ENCODE results near the gene TAOK2. TPM values are rescaled to one million over a fixed set of nuclear protein-coding genes. Genes with fewer than 3 reads are reported as not detected.
"Not testable (repeated sequence)": the region's sequence is repeated elsewhere in the genome, so short reads cannot be mapped to it uniquely, and the experiment has no call there.

The TAOK2 gene
- total RNA-seq, 1 donor from 2014 or later = 36.5 TPM

- no peaks in the 10 kb centered on the region for H3K27me3 Mint-ChIP-seq (ENCODE audit: low read depth)
- no peaks in the 10 kb centered on the region for H3K4me1 Mint-ChIP-seq (ENCODE audit: low read depth)
- no peaks in the 10 kb centered on the region for H3K36me3 Mint-ChIP-seq (ENCODE audit: low read depth)
- intact Hi-C loops (cut with micrococcal nuclease) = no loop called here
- peaks cover 4% of the 10 kb centered on the region for H3K9me3 Mint-ChIP-seq
- DNase-seq (ENCODE audit: low spot score) = no peak
- H3K27ac Mint-ChIP-seq = no peak overlapping the region
- H3K4me3 Mint-ChIP-seq (ENCODE audit: low read depth) = no peak overlapping the region
Measured at GRCh38 chr16:29951625-29952365, 21.9 kb upstream of the TAOK2 start.

DNA sequence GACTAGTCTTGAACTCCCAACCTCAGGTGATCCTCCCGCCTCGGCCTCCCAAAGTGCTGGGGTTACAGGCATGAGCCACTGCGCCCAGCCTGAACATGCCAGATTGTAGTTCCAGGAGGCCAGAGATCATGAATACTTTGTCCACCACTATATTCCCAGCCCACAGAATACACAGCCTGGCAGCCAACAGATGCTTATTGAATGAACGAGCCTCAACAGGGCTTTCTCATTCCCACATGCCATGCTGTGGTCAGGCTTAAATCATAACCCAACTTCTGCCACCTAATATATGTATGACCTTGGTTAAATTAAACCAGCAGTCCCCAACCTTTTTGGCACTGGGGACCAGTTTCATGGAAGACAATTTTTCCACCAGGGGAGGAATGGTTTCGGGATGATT, 14.9 kb upstream of the TAOK2 start:
- Mint-ChIP-seq H3K4me1 (ENCODE audit: low read depth) (peaks cover 17% of the 10 kb centered on the region), H3K4me3 (ENCODE audit: low read depth) (no peak overlapping the region), H3K9me3 (no peaks in the 10 kb centered on the region), H3K36me3 (ENCODE audit: low read depth) (peaks cover 2% of the 10 kb centered on the region), H3K27me3 (ENCODE audit: low read depth) (no peaks in the 10 kb centered on the region), H3K27ac (no peak overlapping the region)
- intact Hi-C loops (cut with micrococcal nuclease) = no loop called here
- DNase-seq (ENCODE audit: low spot score) = no peak

GRCh38 chr16:29959293-29959692, 14.4 kb upstream of the TAOK2 start:
- Mint-ChIP-seq H3K36me3 (ENCODE audit: low read depth) (peaks cover 2% of the 10 kb centered on the region), H3K9me3 (no peaks in the 10 kb centered on the region)
- intact Hi-C loops (cut with micrococcal nuclease) = no loop called here

DNA sequence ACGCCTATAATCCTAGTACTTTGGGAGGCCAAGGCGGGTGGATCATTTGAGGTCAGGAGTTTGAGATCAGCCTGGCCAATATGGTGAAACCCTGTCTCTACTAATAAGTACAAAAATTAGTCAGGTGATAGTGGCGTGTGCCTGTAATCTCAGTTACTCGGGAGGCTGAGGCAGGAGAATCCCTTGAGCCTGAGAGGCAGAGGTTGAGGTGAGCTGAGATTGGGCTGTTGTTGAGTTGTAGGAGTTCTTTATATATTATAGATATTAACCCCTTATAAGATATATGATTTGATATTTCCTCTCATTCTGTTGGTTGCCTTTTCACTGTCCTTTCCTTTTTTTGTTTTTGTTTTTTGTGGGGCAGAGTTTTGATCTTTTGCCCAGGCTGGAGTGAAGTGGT, 13.8 kb upstream of the TAOK2 start:
- not testable (repeated sequence) for H3K4me3 Mint-ChIP-seq (ENCODE audit: low read depth); H3K36me3 Mint-ChIP-seq (ENCODE audit: low read depth); H3K9me3 Mint-ChIP-seq; DNase-seq (ENCODE audit: low spot score); H3K27ac Mint-ChIP-seq; H3K27me3 Mint-ChIP-seq (ENCODE audit: low read depth)
- H3K4me1 Mint-ChIP-seq (ENCODE audit: low read depth) = peaks cover 18% of the 10 kb centered on the region
- intact Hi-C loops (cut with micrococcal nuclease) = loop anchor here (5.0 kb wide), 1 partner anchor 33 kb away; the partner anchor contains the start of gene KCTD13

More at GRCh38 chr16:29959293-29959692, 14.4 kb upstream of the TAOK2 start:
- no peaks in the 10 kb centered on the region for H3K27me3 Mint-ChIP-seq (ENCODE audit: low read depth)
- H3K4me3 Mint-ChIP-seq (ENCODE audit: low read depth) = no peak overlapping the region
- no peak for DNase-seq (ENCODE audit: low spot score)
- peaks cover 17% of the 10 kb centered on the region for H3K4me1 Mint-ChIP-seq (ENCODE audit: low read depth)
- no peak overlapping the region for H3K27ac Mint-ChIP-seq

GRCh38 chr16:29961127-29961478, 12.6 kb upstream of the TAOK2 start:
- intact Hi-C loops (cut with micrococcal nuclease) = loop anchor here (5.0 kb wide), 1 partner anchor 34 kb away; the partner anchor contains the start of gene KCTD13
- DNase-seq (ENCODE audit: low spot score) = no peak
- Mint-ChIP-seq H3K4me1 (ENCODE audit: low read depth) (peaks cover 20% of the 10 kb centered on the region), H3K9me3 (no peaks in the 10 kb centered on the region), H3K36me3 (ENCODE audit: low read depth) (peaks cover 7% of the 10 kb centered on the region), H3K4me3 (ENCODE audit: low read depth) (peak overlapping the region; percentile 85), H3K27me3 (ENCODE audit: low read depth) (no peaks in the 10 kb centered on the region), H3K27ac (peak overlapping the region; percentile 62)

GRCh38 chr16:29961479-29962343, 12.0 kb upstream of the TAOK2 start, which contains the start of gene TMEM219:
Gene TMEM219, plus strand, starts transcription at chr16:29962079. Its CDS starts 1,065 bp downstream, at chr16:29963144.
- intact Hi-C loops (cut with micrococcal nuclease) = loop anchor here (5.0 kb wide), 1 partner anchor 34 kb away; the partner anchor contains the start of gene KCTD13
- Mint-ChIP-seq H3K4me1 (ENCODE audit: low read depth) (peaks cover 20% of the 10 kb centered on the region), H3K36me3 (ENCODE audit: low read depth) (peaks cover 7% of the 10 kb centered on the region), H3K9me3 (no peaks in the 10 kb centered on the region), H3K27me3 (ENCODE audit: low read depth) (no peaks in the 10 kb centered on the region), H3K4me3 (ENCODE audit: low read depth) (peak within 1 kb of the TSS; percentile 85), H3K27ac (peak within 1 kb of the TSS; percentile 69)
- peak; percentile 93 for DNase-seq (ENCODE audit: low spot score)

GRCh38 chr16:29962344-29962994, 11.2 kb upstream of the TAOK2 start:
- peak overlapping the region; percentile 85 for H3K4me3 Mint-ChIP-seq (ENCODE audit: low read depth)
- H3K27me3 Mint-ChIP-seq (ENCODE audit: low read depth) = no peaks in the 10 kb centered on the region
- intact Hi-C loops (cut with micrococcal nuclease) = loop anchor here (5.0 kb wide), 1 partner anchor 35 kb away; the partner anchor contains the start of gene KCTD13
- H3K4me1 Mint-ChIP-seq (ENCODE audit: low read depth) = peaks cover 20% of the 10 kb centered on the region
- H3K9me3 Mint-ChIP-seq = no peaks in the 10 kb centered on the region
- no peak for DNase-seq (ENCODE audit: low spot score)
- H3K27ac Mint-ChIP-seq = peak overlapping the region; percentile 69
- H3K36me3 Mint-ChIP-seq (ENCODE audit: low read depth) = peaks cover 7% of the 10 kb centered on the region

DNA sequence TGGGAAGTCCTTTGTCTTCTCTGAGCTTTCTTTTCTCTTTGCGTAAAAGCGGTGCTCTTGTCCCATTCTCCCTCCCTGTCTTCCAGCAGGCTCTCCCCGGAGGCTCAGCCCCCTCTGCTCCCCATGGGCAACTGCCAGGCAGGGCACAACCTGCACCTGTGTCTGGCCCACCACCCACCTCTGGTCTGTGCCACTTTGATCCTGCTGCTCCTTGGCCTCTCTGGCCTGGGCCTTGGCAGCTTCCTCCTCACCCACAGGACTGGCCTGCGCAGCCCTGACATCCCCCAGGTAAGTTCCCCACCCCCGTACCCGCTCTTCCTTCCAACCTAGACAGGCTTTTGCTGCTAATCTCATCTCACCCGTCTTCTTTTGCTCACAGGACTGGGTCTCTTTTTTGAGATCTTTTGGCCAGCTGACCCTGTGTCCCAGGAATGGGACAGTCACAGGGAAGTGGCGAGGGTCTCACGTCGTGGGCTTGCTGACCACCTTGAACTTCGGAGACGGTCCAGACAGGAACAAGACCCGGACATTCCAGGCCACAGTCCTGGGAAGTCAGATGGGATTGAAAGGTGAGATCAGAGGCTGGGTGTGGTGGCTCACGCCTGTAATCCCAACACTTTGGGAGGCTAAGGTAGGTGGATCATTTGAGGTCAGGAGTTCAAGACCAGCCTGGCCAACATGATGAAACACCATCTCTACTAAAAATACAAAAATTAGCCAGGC, 10.5 kb upstream of the TAOK2 start:
- H3K27ac Mint-ChIP-seq = peak overlapping the region; percentile 69
- peak overlapping the region; percentile 85 for H3K4me3 Mint-ChIP-seq (ENCODE audit: low read depth)
- intact Hi-C loops (cut with micrococcal nuclease) = loop anchor here (5.0 kb wide), 1 partner anchor 36 kb away; the partner anchor contains the start of gene KCTD13
- no peaks in the 10 kb centered on the region for H3K9me3 Mint-ChIP-seq
- H3K27me3 Mint-ChIP-seq (ENCODE audit: low read depth) = no peaks in the 10 kb centered on the region
- H3K4me1 Mint-ChIP-seq (ENCODE audit: low read depth) = peaks cover 20% of the 10 kb centered on the region
- no peak for DNase-seq (ENCODE audit: low spot score)
- peaks cover 8% of the 10 kb centered on the region for H3K36me3 Mint-ChIP-seq (ENCODE audit: low read depth)

DNA sequence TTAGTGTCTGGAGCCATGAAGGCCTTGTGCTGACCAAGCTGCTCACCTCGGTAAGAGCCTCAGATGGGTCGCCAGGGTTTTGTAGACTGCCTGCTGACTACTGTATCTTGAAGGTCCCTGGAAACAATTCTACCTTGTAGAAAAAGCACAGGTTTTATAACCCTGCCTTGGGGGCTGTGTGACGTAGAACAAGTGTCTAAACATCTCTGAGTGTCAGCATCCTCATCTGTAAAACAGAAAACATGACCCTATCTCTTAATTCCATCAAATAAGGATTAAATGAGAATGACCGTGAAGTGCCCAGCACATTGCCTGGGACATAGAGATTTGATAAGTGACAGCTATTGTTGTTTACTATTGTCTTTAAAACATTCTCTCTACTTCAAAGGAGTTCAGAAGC, 5.5 kb upstream of the TAOK2 start:
- Mint-ChIP-seq H3K27ac (no peak overlapping the region), H3K4me3 (ENCODE audit: low read depth) (no peak overlapping the region), H3K36me3 (ENCODE audit: low read depth) (peaks cover 34% of the 10 kb centered on the region), H3K9me3 (peaks cover 3% of the 10 kb centered on the region), H3K27me3 (ENCODE audit: low read depth) (no peaks in the 10 kb centered on the region), H3K4me1 (ENCODE audit: low read depth) (peaks cover 6% of the 10 kb centered on the region)
- intact Hi-C loops (cut with micrococcal nuclease) = no loop called here
- DNase-seq (ENCODE audit: low spot score) = no peak

- peaks cover 21% of the 10 kb centered on the region for H3K4me1 Mint-ChIP-seq (ENCODE audit: low read depth)
- no peaks in the 10 kb centered on the region for H3K27me3 Mint-ChIP-seq (ENCODE audit: low read depth)
- intact Hi-C loops (cut with micrococcal nuclease) = no loop called here
- no peak overlapping the region for H3K4me3 Mint-ChIP-seq (ENCODE audit: low read depth)
- no peak overlapping the region for H3K27ac Mint-ChIP-seq
- DNase-seq (ENCODE audit: low spot score) = no peak
- peaks cover 34% of the 10 kb centered on the region for H3K36me3 Mint-ChIP-seq (ENCODE audit: low read depth)
- peaks cover 5% of the 10 kb centered on the region for H3K9me3 Mint-ChIP-seq
Measured at GRCh38 chr16:29971304-29971703, 2.4 kb upstream of the TAOK2 start.

DNA sequence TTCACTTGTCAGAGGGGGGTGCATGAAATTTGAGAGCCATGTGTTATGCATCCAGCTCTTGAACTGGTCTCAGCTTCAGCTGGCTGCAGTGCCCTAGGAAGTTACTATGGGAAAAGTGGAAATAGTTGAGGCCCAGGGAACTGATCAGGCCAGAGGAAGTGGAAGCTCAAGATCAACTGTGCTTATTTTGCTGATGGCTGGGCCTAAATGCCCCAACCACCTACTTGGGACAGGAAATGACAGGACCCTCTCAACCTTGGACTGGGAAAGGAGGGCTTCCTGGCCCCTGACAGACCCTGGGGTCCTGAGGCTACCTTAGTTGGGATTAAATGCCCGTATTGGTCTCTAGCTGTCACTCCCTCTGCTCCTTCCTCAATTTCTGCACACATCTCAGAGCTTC, 1.2 kb upstream of the TAOK2 start:
- Mint-ChIP-seq H3K36me3 (ENCODE audit: low read depth) (peaks cover 37% of the 10 kb centered on the region), H3K27ac (no peak overlapping the region), H3K27me3 (ENCODE audit: low read depth) (no peaks in the 10 kb centered on the region), H3K4me3 (ENCODE audit: low read depth) (no peak overlapping the region), H3K4me1 (ENCODE audit: low read depth) (peaks cover 30% of the 10 kb centered on the region), H3K9me3 (peaks cover 5% of the 10 kb centered on the region)
- DNase-seq (ENCODE audit: low spot score) = no peak
- intact Hi-C loops (cut with micrococcal nuclease) = no loop called here

GRCh38 chr16:29972992-29973383, 680 bp upstream of the TAOK2 start:
- H3K27me3 Mint-ChIP-seq (ENCODE audit: low read depth) = no peaks in the 10 kb centered on the region
- H3K9me3 Mint-ChIP-seq = peaks cover 5% of the 10 kb centered on the region
- H3K4me3 Mint-ChIP-seq (ENCODE audit: low read depth) = no peak overlapping the region
- peak overlapping the region; percentile 40 for H3K27ac Mint-ChIP-seq
- intact Hi-C loops (cut with micrococcal nuclease) = no loop called here
- peaks cover 30% of the 10 kb centered on the region for H3K4me1 Mint-ChIP-seq (ENCODE audit: low read depth)
- peaks cover 40% of the 10 kb centered on the region for H3K36me3 Mint-ChIP-seq (ENCODE audit: low read depth)
- no peak for DNase-seq (ENCODE audit: low spot score)
